Measurements from ENCODE around the gene ITGAD. TPM values are rescaled to one million over a fixed set of nuclear protein-coding genes. Genes with fewer than 3 reads are reported as not detected.

Gene ITGAD
- total RNA-seq, 2 donors from 2014 or later, result 0.14 TPM; not detected in 1

- DNase-seq (ENCODE audit: low spot score) (no peak), ATAC-seq (ENCODE audit: insufficient number of reproducible peaks, low FRiP score, low read depth) (no peak)
- H3K36me3 ChIP-seq, result peaks cover 11% of the 10 kb centered on the region
- peaks cover 12 to 20% of the 10 kb centered on the region in 2 donors for H3K4me1 ChIP-seq (ENCODE audit: control insufficient read depth in 1 of 2, low read depth in 2 of 2)
- no peaks in the 10 kb centered on the region for H3K9me3 ChIP-seq
- H3K27me3 ChIP-seq (replicated peaks; ENCODE audit: insufficient read depth), result no peaks in the 10 kb centered on the region
- no peak for TF ChIP-seq CTCF (IDR thresholded peaks at IDR 0.05)
- no peak overlapping the region for H3K27ac ChIP-seq
- H3K4me3 ChIP-seq, result no peak overlapping the region
These were observed 69.0 kb downstream of the ITGAD start for GRCh38 chr16:31461921-31462804.

GRCh38 chr16:31464348-31464769, 71.2 kb downstream of the ITGAD start:
- Histone ChIP-seq H3K4me3 (no peak overlapping the region), H3K27ac (no peak overlapping the region), H3K4me1 (ENCODE audit: control insufficient read depth in 1 of 2, low read depth in 2 of 2) (peaks cover 5 to 10% of the 10 kb centered on the region in 2 donors), H3K36me3 (peaks cover 11% of the 10 kb centered on the region), H3K9me3 (no peaks in the 10 kb centered on the region), H3K27me3 (replicated peaks; ENCODE audit: insufficient read depth) (no peaks in the 10 kb centered on the region)
- DNase-seq (ENCODE audit: low spot score), result no peak
- no peak for ATAC-seq (ENCODE audit: insufficient number of reproducible peaks, low FRiP score, low read depth)
- no peak for TF ChIP-seq CTCF (IDR thresholded peaks at IDR 0.05)

- H3K27me3 ChIP-seq (replicated peaks; ENCODE audit: insufficient read depth), result no peaks in the 10 kb centered on the region
- no peak overlapping the region for H3K27ac ChIP-seq
- H3K36me3 ChIP-seq, result peaks cover 11% of the 10 kb centered on the region
- H3K9me3 ChIP-seq, result no peaks in the 10 kb centered on the region
- H3K4me3 ChIP-seq, result no peak overlapping the region
- no peak for TF ChIP-seq CTCF (IDR thresholded peaks at IDR 0.05)
- DNase-seq (ENCODE audit: low spot score) (no peak), ATAC-seq (ENCODE audit: insufficient number of reproducible peaks, low FRiP score, low read depth) (no peak)
- peaks cover 5 to 10% of the 10 kb centered on the region in 2 donors for H3K4me1 ChIP-seq (ENCODE audit: control insufficient read depth in 1 of 2, low read depth in 2 of 2)
These were observed 71.7 kb downstream of the ITGAD start for GRCh38 chr16:31464781-31465260.

GRCh38 chr16:31465788-31466370, 72.7 kb downstream of the ITGAD start:
- ATAC-seq (ENCODE audit: insufficient number of reproducible peaks, low FRiP score, low read depth) (no peak), DNase-seq (ENCODE audit: low spot score) (no peak)
- Histone ChIP-seq H3K9me3 (no peaks in the 10 kb centered on the region), H3K4me1 (ENCODE audit: control insufficient read depth in 1 of 2, low read depth in 2 of 2) (peaks cover 5 to 7% of the 10 kb centered on the region in 2 donors), H3K27me3 (replicated peaks; ENCODE audit: insufficient read depth) (no peaks in the 10 kb centered on the region), H3K4me3 (no peak overlapping the region), H3K36me3 (peaks cover 11% of the 10 kb centered on the region), H3K27ac (no peak overlapping the region)
- TF ChIP-seq CTCF (IDR thresholded peaks at IDR 0.05), result no peak

GRCh38 chr16:31466381-31466841, 73.3 kb downstream of the ITGAD start:
- Histone ChIP-seq H3K36me3 (peaks cover 11% of the 10 kb centered on the region), H3K4me3 (no peak overlapping the region), H3K9me3 (no peaks in the 10 kb centered on the region), H3K27me3 (replicated peaks; ENCODE audit: insufficient read depth) (no peaks in the 10 kb centered on the region), H3K4me1 (ENCODE audit: control insufficient read depth in 1 of 2, low read depth in 2 of 2) (peaks cover 10 to 12% of the 10 kb centered on the region in 2 donors), H3K27ac (no peak overlapping the region)
- DNase-seq (ENCODE audit: low spot score) (no peak), ATAC-seq (ENCODE audit: insufficient number of reproducible peaks, low FRiP score, low read depth) (no peak)
- TF ChIP-seq CTCF (IDR thresholded peaks at IDR 0.05), result no peak

All from thoracic aorta (tissue), 2 donors.